Thoracic aorta (tissue), 2 donors: ENCODE measurements around the gene KRTAP4-6. TPM values are rescaled to one million over a fixed set of nuclear protein-coding genes. Genes with fewer than 3 reads are reported as not detected.
"Not testable (repeated sequence)": the region's sequence is repeated elsewhere in the genome, so short reads cannot be mapped to it uniquely, and the experiment has no call there.

Source experiments
- ATAC-seq: fragments of 150-250 bp; one replicate; pipeline ENCODE4 v1.8.0; 2017; ENCODE audit warnings: low read depth; ENCODE audit not compliant: insufficient number of reproducible peaks, low FRiP score
- DNase-seq: peaks from one replicate; pipeline ENCODE4 v3.0.0-alpha.2; 2020; ENCODE audit warnings: low spot score
- H3K27ac ChIP-seq, 2 donors: fragments of 200-600 bp; sonication (generic); 1 replicate in 1 of 2; 2 replicates in 1 of 2; pipeline ENCODE4 v1.5.1; 2016; ENCODE audit warnings: mild to moderate bottlenecking in 2 of 2, moderate library complexity in 2 of 2
- H3K27me3 ChIP-seq: fragments of 200-600 bp; sonication (generic); replicated peaks from 2 replicates; pipeline ENCODE4 v1.6.0; 2016; ENCODE audit warnings: mild to moderate bottlenecking; ENCODE audit not compliant: insufficient read depth
- H3K36me3 ChIP-seq: fragments of 200-600 bp; sonication (generic); one replicate; pipeline ENCODE4 v1.5.1; 2016
- H3K4me1 ChIP-seq, 2 donors: fragments of 200-600 bp; sonication (generic); 1 replicate in 1 of 2; 2 replicates in 1 of 2; pipeline versions ENCODE4 v1.5.1 to v1.6.0; 2016; ENCODE audit warnings: low read depth in 2 of 2, mild to moderate bottlenecking in 1 of 2; ENCODE audit not compliant: control insufficient read depth in 1 of 2
- H3K4me3 ChIP-seq: fragments of 200-600 bp; sonication (generic); 2 replicates; pipeline ENCODE4 v1.5.1; 2016; ENCODE audit warnings: mild to moderate bottlenecking
- H3K9me3 ChIP-seq: fragments of 200-600 bp; sonication (generic); 2 replicates; pipeline ENCODE4 v1.5.1; 2016
- total RNA-seq, 2 donors: library from RNA; depleted of rRNA; stranded (reverse); fragments of >200 nt; gene quantifications; one replicate each; pipeline versions ENCODE4 v1.1.0 to v1.2.3, GENCODE V29; 2016
- TF ChIP-seq, protein P1 (sequence below): fragments of 200-600 bp; sonication (generic); IDR thresholded peaks from one replicate; pipeline ENCODE4 v1.5.1; 2019; ENCODE audit warnings: antibody characterized with exemption

Gene KRTAP4-6
- not detected for total RNA-seq

DNA sequence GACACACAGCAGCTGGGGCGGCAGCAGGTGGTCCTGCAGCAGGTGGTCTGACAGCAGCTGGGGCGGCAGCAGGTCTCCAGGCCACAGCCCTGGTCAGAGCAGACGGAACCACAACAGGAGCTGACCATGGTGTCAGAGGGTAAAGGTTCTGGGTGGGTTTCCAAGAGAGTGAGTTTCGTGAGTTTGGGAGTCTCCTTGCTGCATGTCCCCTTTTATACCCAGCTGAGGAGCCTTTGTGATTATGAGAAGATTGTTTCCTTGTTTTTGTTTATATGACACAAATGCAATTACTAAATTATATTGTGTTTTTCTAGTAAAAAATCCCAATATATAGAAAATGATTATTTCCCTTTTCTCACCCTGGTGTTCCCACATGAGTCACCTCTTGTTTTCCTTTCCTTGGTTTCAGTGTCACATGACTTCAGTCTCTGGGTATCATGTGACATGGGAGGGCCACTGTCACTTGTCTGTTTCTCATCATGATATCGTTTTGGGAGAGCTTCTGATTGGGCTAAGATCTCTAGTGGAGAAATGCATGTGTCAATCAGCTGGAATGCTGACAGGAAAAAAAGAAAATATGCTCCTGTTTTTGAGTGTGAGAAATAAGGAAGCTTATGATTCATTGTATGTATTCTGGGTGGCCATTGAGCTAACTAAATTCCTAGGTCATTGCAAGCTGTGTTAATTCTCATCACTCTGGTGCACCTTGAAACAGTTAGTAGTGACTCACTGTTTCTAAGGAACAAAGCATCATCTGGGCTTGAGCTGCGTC is at the start of gene KRTAP4-6:
KRTAP4-6 (minus strand) TSS at position 185 of the 772 bp plus-strand sequence; CDS start at position 128, 57 bp downstream.
- no peak for DNase-seq
- TF ChIP-seq, protein P1, sequence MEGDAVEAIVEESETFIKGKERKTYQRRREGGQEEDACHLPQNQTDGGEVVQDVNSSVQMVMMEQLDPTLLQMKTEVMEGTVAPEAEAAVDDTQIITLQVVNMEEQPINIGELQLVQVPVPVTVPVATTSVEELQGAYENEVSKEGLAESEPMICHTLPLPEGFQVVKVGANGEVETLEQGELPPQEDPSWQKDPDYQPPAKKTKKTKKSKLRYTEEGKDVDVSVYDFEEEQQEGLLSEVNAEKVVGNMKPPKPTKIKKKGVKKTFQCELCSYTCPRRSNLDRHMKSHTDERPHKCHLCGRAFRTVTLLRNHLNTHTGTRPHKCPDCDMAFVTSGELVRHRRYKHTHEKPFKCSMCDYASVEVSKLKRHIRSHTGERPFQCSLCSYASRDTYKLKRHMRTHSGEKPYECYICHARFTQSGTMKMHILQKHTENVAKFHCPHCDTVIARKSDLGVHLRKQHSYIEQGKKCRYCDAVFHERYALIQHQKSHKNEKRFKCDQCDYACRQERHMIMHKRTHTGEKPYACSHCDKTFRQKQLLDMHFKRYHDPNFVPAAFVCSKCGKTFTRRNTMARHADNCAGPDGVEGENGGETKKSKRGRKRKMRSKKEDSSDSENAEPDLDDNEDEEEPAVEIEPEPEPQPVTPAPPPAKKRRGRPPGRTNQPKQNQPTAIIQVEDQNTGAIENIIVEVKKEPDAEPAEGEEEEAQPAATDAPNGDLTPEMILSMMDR = no peak
- Histone ChIP-seq H3K27ac (no peak within 1 kb of the TSS), H3K9me3 (peaks cover 5% of the 10 kb centered on the region), H3K36me3 (no peaks in the 10 kb centered on the region), H3K27me3 (no peaks in the 10 kb centered on the region), H3K4me3 (no peak within 1 kb of the TSS), H3K4me1 (no peaks in the 10 kb centered on the region)
- no peak for ATAC-seq

DNA sequence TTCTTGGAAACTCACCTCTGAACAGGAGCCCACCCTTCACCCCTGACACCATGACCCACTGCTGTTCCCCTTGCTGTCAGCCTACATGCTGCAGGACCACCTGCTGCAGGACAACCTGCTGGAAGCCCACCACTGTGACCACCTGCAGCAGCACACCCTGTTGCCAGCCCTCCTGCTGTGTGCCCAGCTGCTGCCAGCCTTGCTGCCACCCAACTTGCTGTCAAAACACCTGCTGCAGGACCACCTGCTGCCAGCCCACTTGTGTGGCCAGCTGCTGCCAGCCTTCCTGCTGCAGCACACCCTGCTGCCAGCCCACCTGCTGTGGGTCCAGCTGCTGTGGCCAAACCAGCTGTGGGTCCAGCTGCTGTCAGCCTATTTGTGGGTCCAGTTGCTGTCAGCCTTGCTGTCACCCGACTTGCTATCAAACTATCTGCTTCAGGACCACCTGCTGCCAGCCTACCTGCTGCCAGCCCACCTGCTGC is 49.5 kb upstream of the KRTAP4-6 start, which contains the start of gene KRTAP9-1:
KRTAP9-1 (plus strand) TSS at position 51 of the 482 bp plus-strand sequence; CDS start at position 51, 0 bp downstream.
- not testable (repeated sequence) for H3K27ac ChIP-seq, H3K27me3 ChIP-seq, DNase-seq, H3K4me1 ChIP-seq, H3K36me3 ChIP-seq, ATAC-seq, H3K4me3 ChIP-seq, H3K9me3 ChIP-seq

DNA sequence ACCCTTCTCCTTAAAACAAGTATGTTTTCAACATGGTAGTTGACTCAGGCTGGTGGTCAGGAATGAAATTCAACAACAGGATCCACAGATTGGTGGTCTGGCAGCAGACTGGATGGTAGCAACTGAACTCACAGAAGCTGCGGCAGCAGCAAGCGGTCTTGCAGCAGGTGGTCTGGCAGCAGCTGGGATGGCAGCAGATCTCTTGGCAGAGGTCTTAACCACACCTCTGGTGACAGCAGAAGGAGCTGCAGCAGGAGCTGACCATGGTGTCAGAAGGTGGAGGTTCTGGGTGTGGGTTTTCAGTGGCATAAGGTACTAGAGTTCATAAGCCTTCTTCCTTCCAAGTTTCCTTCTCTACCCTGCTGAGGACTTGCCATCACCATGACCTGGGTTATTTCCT is 46.5 kb upstream of the KRTAP4-6 start:
- TF ChIP-seq, protein P1 = no peak
- Histone ChIP-seq H3K27ac (no peak overlapping the region), H3K4me3 (no peak overlapping the region), H3K36me3 (no peaks in the 10 kb centered on the region), H3K27me3 (no peaks in the 10 kb centered on the region), H3K4me1 (no peaks in the 10 kb centered on the region), H3K9me3 (no peaks in the 10 kb centered on the region)
- DNase-seq = no peak
- no peak for ATAC-seq

DNA sequence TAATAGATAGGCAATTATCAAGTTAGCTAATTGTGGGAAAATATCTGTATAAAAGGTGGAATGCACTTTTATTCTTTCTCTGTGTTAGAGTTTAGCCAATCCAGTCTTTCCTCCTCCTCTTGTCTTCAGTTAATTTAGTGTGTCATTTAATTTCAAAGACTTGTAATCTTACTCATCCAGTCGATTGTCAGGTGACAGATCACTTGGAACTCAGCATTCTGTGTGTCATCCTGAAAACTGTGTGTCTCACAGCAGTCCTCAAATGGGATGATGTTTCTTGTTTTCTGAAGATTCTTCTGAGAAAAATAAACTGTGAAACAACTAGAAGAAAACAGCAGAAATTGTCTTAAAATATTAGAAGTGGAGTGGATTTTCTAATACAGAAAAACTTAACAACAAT is 44.7 kb upstream of the KRTAP4-6 start:
- Histone ChIP-seq H3K36me3 (no peaks in the 10 kb centered on the region), H3K27ac (no peak overlapping the region), H3K4me3 (no peak overlapping the region), H3K9me3 (no peaks in the 10 kb centered on the region), H3K4me1 (no peaks in the 10 kb centered on the region), H3K27me3 (no peaks in the 10 kb centered on the region)
- DNase-seq (no peak), ATAC-seq (no peak)
- TF ChIP-seq, protein P1 = no peak

- ATAC-seq = no peak
- no peaks in the 10 kb centered on the region for H3K36me3 ChIP-seq
- H3K9me3 ChIP-seq = no peaks in the 10 kb centered on the region
- TF ChIP-seq, protein P1 = no peak
- H3K27me3 ChIP-seq = no peaks in the 10 kb centered on the region
- H3K4me1 ChIP-seq = peaks cover 0 to 1% of the 10 kb centered on the region in 2 donors
- H3K4me3 ChIP-seq = no peak within 1 kb of the TSS
- DNase-seq = no peak
- H3K27ac ChIP-seq = no peak within 1 kb of the TSS
These were observed 44.2 kb upstream of the KRTAP4-6 start, which contains the start of gene KRTAP4-1 for GRCh38 chr17:41184480-41184961. Gene KRTAP4-1, minus strand, starts transcription at chr17:41184911. Its CDS starts 57 bp downstream, at chr17:41184854.
